ENCODE data around the gene STXBP2.

The STXBP2 gene

GRCh38 chr19:7636691-7637373 is at the start of gene STXBP2:
TSS of gene STXBP2 (plus strand) at chr19:7637110. CDS start at chr19:7637150, 40 bp downstream.
- H3K9ac ChIP-seq (ENCODE audit: low read length): no peak within 1 kb of the TSS
- DNase-seq (ENCODE audit: low read depth): no peak
- H3K4me3 ChIP-seq (ENCODE audit: low read length): no peak within 1 kb of the TSS
- no peaks in the 10 kb centered on the region for H3K4me1 ChIP-seq (ENCODE audit: control insufficient read depth, insufficient read depth, low read length)
- peaks cover 38% of the 10 kb centered on the region for H3K27me3 ChIP-seq (replicated peaks; ENCODE audit: control insufficient read depth, insufficient read depth, low read length)
- H3K36me3 ChIP-seq (ENCODE audit: control insufficient read depth, insufficient read depth, low read length, severe bottlenecking): peaks cover 4% of the 10 kb centered on the region
- H3K9me3 ChIP-seq (ENCODE audit: control insufficient read depth, low read length): no peaks in the 10 kb centered on the region

GRCh38 chr19:7589822-7590221 is 47.1 kb upstream of the STXBP2 start:
- H3K4me1 ChIP-seq (ENCODE audit: control insufficient read depth, insufficient read depth, low read length): no peaks in the 10 kb centered on the region
- DNase-seq (ENCODE audit: low read depth): no peak
- no peak overlapping the region for H3K9ac ChIP-seq (ENCODE audit: low read length)
- peaks cover 15% of the 10 kb centered on the region for H3K27me3 ChIP-seq (replicated peaks; ENCODE audit: control insufficient read depth, insufficient read depth, low read length)
- H3K36me3 ChIP-seq (ENCODE audit: control insufficient read depth, insufficient read depth, low read length, severe bottlenecking): no peaks in the 10 kb centered on the region
- no peaks in the 10 kb centered on the region for H3K9me3 ChIP-seq (ENCODE audit: control insufficient read depth, low read length)
- no peak overlapping the region for H3K4me3 ChIP-seq (ENCODE audit: low read length)

GRCh38 chr19:7590256-7590655 is 46.7 kb upstream of the STXBP2 start:
- no peaks in the 10 kb centered on the region for H3K9me3 ChIP-seq (ENCODE audit: control insufficient read depth, low read length)
- H3K36me3 ChIP-seq (ENCODE audit: control insufficient read depth, insufficient read depth, low read length, severe bottlenecking): no peaks in the 10 kb centered on the region
- H3K4me3 ChIP-seq (ENCODE audit: low read length): no peak overlapping the region
- H3K9ac ChIP-seq (ENCODE audit: low read length): no peak overlapping the region
- H3K27me3 ChIP-seq (replicated peaks; ENCODE audit: control insufficient read depth, insufficient read depth, low read length): peaks cover 18% of the 10 kb centered on the region
- no peak for DNase-seq (ENCODE audit: low read depth)
- no peaks in the 10 kb centered on the region for H3K4me1 ChIP-seq (ENCODE audit: control insufficient read depth, insufficient read depth, low read length)

GRCh38 chr19:7595466-7596133 is 41.3 kb upstream of the STXBP2 start, which contains the start of gene CAMSAP3:
TSS of gene CAMSAP3 (plus strand) at chr19:7595863. CDS start at chr19:7596003, 140 bp downstream.
- Histone ChIP-seq H3K36me3 (ENCODE audit: control insufficient read depth, insufficient read depth, low read length, severe bottlenecking) (no peaks in the 10 kb centered on the region), H3K9ac (ENCODE audit: low read length) (no peak within 1 kb of the TSS), H3K9me3 (ENCODE audit: control insufficient read depth, low read length) (no peaks in the 10 kb centered on the region), H3K4me3 (ENCODE audit: low read length) (no peak within 1 kb of the TSS), H3K4me1 (ENCODE audit: control insufficient read depth, insufficient read depth, low read length) (no peaks in the 10 kb centered on the region), H3K27me3 (replicated peaks; ENCODE audit: control insufficient read depth, insufficient read depth, low read length) (peaks cover 39% of the 10 kb centered on the region)
- peak; percentile 34 for DNase-seq (ENCODE audit: low read depth)

GRCh38 chr19:7596211-7596937 is 40.5 kb upstream of the STXBP2 start:
- Histone ChIP-seq H3K36me3 (ENCODE audit: control insufficient read depth, insufficient read depth, low read length, severe bottlenecking) (no peaks in the 10 kb centered on the region), H3K9ac (ENCODE audit: low read length) (no peak overlapping the region), H3K9me3 (ENCODE audit: control insufficient read depth, low read length) (no peaks in the 10 kb centered on the region), H3K27me3 (replicated peaks; ENCODE audit: control insufficient read depth, insufficient read depth, low read length) (peaks cover 39% of the 10 kb centered on the region), H3K4me1 (ENCODE audit: control insufficient read depth, insufficient read depth, low read length) (no peaks in the 10 kb centered on the region), H3K4me3 (ENCODE audit: low read length) (no peak overlapping the region)
- DNase-seq (ENCODE audit: low read depth): no peak

- H3K27me3 ChIP-seq (replicated peaks; ENCODE audit: control insufficient read depth, insufficient read depth, low read length): peaks cover 39% of the 10 kb centered on the region
- H3K4me1 ChIP-seq (ENCODE audit: control insufficient read depth, insufficient read depth, low read length): no peaks in the 10 kb centered on the region
- no peaks in the 10 kb centered on the region for H3K36me3 ChIP-seq (ENCODE audit: control insufficient read depth, insufficient read depth, low read length, severe bottlenecking)
- no peak for DNase-seq (ENCODE audit: low read depth)
- no peaks in the 10 kb centered on the region for H3K9me3 ChIP-seq (ENCODE audit: control insufficient read depth, low read length)
- H3K4me3 ChIP-seq (ENCODE audit: low read length): no peak overlapping the region
- no peak overlapping the region for H3K9ac ChIP-seq (ENCODE audit: low read length)
These were observed 39.2 kb upstream of the STXBP2 start for GRCh38 chr19:7597689-7598088.

GRCh38 chr19:7598180-7598579 is 38.7 kb upstream of the STXBP2 start:
- Histone ChIP-seq H3K9me3 (ENCODE audit: control insufficient read depth, low read length) (no peaks in the 10 kb centered on the region), H3K4me1 (ENCODE audit: control insufficient read depth, insufficient read depth, low read length) (peaks cover 2% of the 10 kb centered on the region), H3K9ac (ENCODE audit: low read length) (no peak overlapping the region), H3K36me3 (ENCODE audit: control insufficient read depth, insufficient read depth, low read length, severe bottlenecking) (no peaks in the 10 kb centered on the region), H3K27me3 (replicated peaks; ENCODE audit: control insufficient read depth, insufficient read depth, low read length) (peaks cover 38% of the 10 kb centered on the region), H3K4me3 (ENCODE audit: low read length) (no peak overlapping the region)
- DNase-seq (ENCODE audit: low read depth): no peak

GRCh38 chr19:7600721-7601120 is 36.2 kb upstream of the STXBP2 start:
- Histone ChIP-seq H3K36me3 (ENCODE audit: control insufficient read depth, insufficient read depth, low read length, severe bottlenecking) (no peaks in the 10 kb centered on the region), H3K9me3 (ENCODE audit: control insufficient read depth, low read length) (no peaks in the 10 kb centered on the region), H3K4me3 (ENCODE audit: low read length) (no peak overlapping the region), H3K4me1 (ENCODE audit: control insufficient read depth, insufficient read depth, low read length) (peaks cover 2% of the 10 kb centered on the region), H3K9ac (ENCODE audit: low read length) (no peak overlapping the region), H3K27me3 (replicated peaks; ENCODE audit: control insufficient read depth, insufficient read depth, low read length) (peaks cover 36% of the 10 kb centered on the region)
- DNase-seq (ENCODE audit: low read depth): no peak

GRCh38 chr19:7602240-7602934 is 34.5 kb upstream of the STXBP2 start:
- no peak for DNase-seq (ENCODE audit: low read depth)
- Histone ChIP-seq H3K4me1 (ENCODE audit: control insufficient read depth, insufficient read depth, low read length) (peaks cover 2% of the 10 kb centered on the region), H3K9ac (ENCODE audit: low read length) (no peak overlapping the region), H3K9me3 (ENCODE audit: control insufficient read depth, low read length) (no peaks in the 10 kb centered on the region), H3K4me3 (ENCODE audit: low read length) (no peak overlapping the region), H3K36me3 (ENCODE audit: control insufficient read depth, insufficient read depth, low read length, severe bottlenecking) (no peaks in the 10 kb centered on the region), H3K27me3 (replicated peaks; ENCODE audit: control insufficient read depth, insufficient read depth, low read length) (peaks cover 35% of the 10 kb centered on the region)

GRCh38 chr19:7602935-7603497 is 33.9 kb upstream of the STXBP2 start:
- no peak for DNase-seq (ENCODE audit: low read depth)
- Histone ChIP-seq H3K4me3 (ENCODE audit: low read length) (no peak overlapping the region), H3K4me1 (ENCODE audit: control insufficient read depth, insufficient read depth, low read length) (peaks cover 2% of the 10 kb centered on the region), H3K27me3 (replicated peaks; ENCODE audit: control insufficient read depth, insufficient read depth, low read length) (peaks cover 30% of the 10 kb centered on the region), H3K9ac (ENCODE audit: low read length) (no peak overlapping the region), H3K36me3 (ENCODE audit: control insufficient read depth, insufficient read depth, low read length, severe bottlenecking) (no peaks in the 10 kb centered on the region), H3K9me3 (ENCODE audit: control insufficient read depth, low read length) (no peaks in the 10 kb centered on the region)

All from adipocyte (in vitro differentiated cells).